ENCODE results near the gene TSC22D4. TPM values are rescaled to one million over a fixed set of nuclear protein-coding genes. Genes with fewer than 3 reads are reported as not detected.
A peak's percentile ranks its signal among the peaks of the same experiment; 100 is the strongest.

The TSC22D4 gene
- total and polyA plus RNA-seq, 5 experiments from 2014 or later = 30.3 to 129 (median 35.9) TPM

GRCh38 chr7:100428967-100429636 is 49.9 kb downstream of the TSC22D4 start:
- H3K9me3 Mint-ChIP-seq = peaks cover 0 to 5% (median 0%) of the 10 kb centered on the region in 9 donors
- peak overlapping the region; percentile 99 to 100 (median 100) for H3K27ac Mint-ChIP-seq
- ATAC-seq = peak; percentile 52 to 58
- H3K4me3 Mint-ChIP-seq = peak overlapping the region; percentile 89 to 100 (median 99)
- H3K4me1 Mint-ChIP-seq = peaks cover 28 to 58% (median 52%) of the 10 kb centered on the region in 4 donors
- H3K27me3 Mint-ChIP-seq = peaks cover 0 to 11% (median 0%) of the 10 kb centered on the region in 5 donors
- POLR2A ChIA-PET = interaction anchor here (0.6 to 4.2 kb wide), 60 partner anchors 8 to 1022 kb away, joined by 3 to 72 read pairs (median 5); partner anchors contain the start of genes AGFG2, AP4M1, BUD31 and CNPY4
- peak; percentile 99 to 100 (median 100) for DNase-seq
- peaks cover 0 to 33% (median 7%) of the 10 kb centered on the region in 3 donors for H3K36me3 Mint-ChIP-seq

- peaks cover 26 to 51% (median 46%) of the 10 kb centered on the region in 4 donors for H3K4me1 Mint-ChIP-seq
- peaks cover 0 to 26% (median 7%) of the 10 kb centered on the region in 3 donors for H3K36me3 Mint-ChIP-seq
- POLR2A ChIA-PET = interaction anchor here (0.5 to 4.2 kb wide), 60 partner anchors 9 to 1998 kb away, joined by 3 to 72 read pairs (median 5); partner anchors contain the start of genes AP4M1, BUD31, CNPY4 and FBXO24
- peak within 1 kb of the TSS; percentile 99 to 100 (median 100) for H3K27ac Mint-ChIP-seq
- DNase-seq (peak; percentile 93 to 99 (median 96)), ATAC-seq (peak; percentile 61 to 64)
- peaks cover 0 to 11% (median 0%) of the 10 kb centered on the region in 5 donors for H3K27me3 Mint-ChIP-seq
- peak within 1 kb of the TSS; percentile 89 to 100 (median 99) for H3K4me3 Mint-ChIP-seq
- peaks cover 0 to 5% (median 0%) of the 10 kb centered on the region in 9 donors for H3K9me3 Mint-ChIP-seq
Observed at GRCh38 chr7:100428199-100428966, 50.6 kb downstream of the TSC22D4 start, which contains the start of gene ZCWPW1. Gene ZCWPW1 (minus strand): TSS chr7:100428703. CDS start chr7:100420649, 8,054 bp downstream.

DNA sequence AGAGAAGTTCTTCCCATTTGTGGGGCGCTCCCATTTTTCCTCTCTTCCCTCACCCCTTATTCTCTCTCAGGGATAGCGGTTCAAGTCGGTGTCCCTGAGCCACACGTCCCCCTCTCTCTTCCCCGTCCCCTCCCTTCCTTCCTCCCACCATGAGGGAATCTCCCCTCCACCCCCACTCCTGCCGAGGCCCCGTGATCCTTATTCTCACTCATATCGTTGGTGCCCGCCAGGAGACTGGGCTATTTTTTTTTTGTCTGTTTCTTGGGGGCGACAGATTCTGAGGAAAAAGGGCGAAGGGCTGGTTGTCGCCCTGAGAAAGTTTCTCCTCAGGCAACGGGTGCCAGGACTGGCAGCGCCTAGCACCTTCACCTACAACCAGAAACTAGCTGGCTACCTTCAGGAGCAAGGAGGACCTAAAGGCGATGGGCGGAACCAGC is 51.2 kb downstream of the TSC22D4 start:
- ATAC-seq (no peak), DNase-seq (peak in 1 of 10 donors; percentile 68)
- Mint-ChIP-seq H3K36me3 (peaks cover 0 to 19% (median 7%) of the 10 kb centered on the region in 3 donors), H3K4me1 (peaks cover 24 to 46% (median 42%) of the 10 kb centered on the region in 4 donors), H3K9me3 (peaks cover 0 to 5% (median 0%) of the 10 kb centered on the region in 9 donors), H3K27me3 (peaks cover 0 to 11% (median 0%) of the 10 kb centered on the region in 5 donors), H3K27ac (peak overlapping the region; percentile 99 to 100 (median 100)), H3K4me3 (peak overlapping the region; percentile 89 to 100 (median 99))
- POLR2A ChIA-PET = interaction anchor here (0.5 to 4.2 kb wide), 32 partner anchors 8 to 1998 kb away, joined by 3 to 72 read pairs (median 6); partner anchors contain the start of genes AP4M1, CNPY4, FBXO24 and LAMTOR4

- ATAC-seq (no peak), DNase-seq (no peak)
- Mint-ChIP-seq H3K27me3 (peaks cover 0 to 11% (median 0%) of the 10 kb centered on the region in 5 donors), H3K9me3 (peaks cover 0 to 5% (median 0%) of the 10 kb centered on the region in 9 donors), H3K27ac (peak overlapping the region in 1 of 10 donors; percentile 44), H3K4me1 (peaks cover 20 to 34% (median 29%) of the 10 kb centered on the region in 4 donors), H3K36me3 (peaks cover 0 to 10% (median 7%) of the 10 kb centered on the region in 3 donors), H3K4me3 (no peak overlapping the region)
- POLR2A ChIA-PET = interaction anchor here (0.6 to 3.9 kb wide), 2 partner anchors 28 to 1278 kb away, joined by 3 to 17 read pairs; no protein-coding TSS in a partner anchor
Observed at GRCh38 chr7:100426516-100426915, 52.5 kb downstream of the TSC22D4 start.

- no peak for DNase-seq
- POLR2A ChIA-PET = no interaction called here
- ATAC-seq = no peak
- peaks cover 0 to 11% (median 0%) of the 10 kb centered on the region in 5 donors for H3K27me3 Mint-ChIP-seq
- H3K4me1 Mint-ChIP-seq = peaks cover 13 to 22% (median 19%) of the 10 kb centered on the region in 4 donors
- H3K36me3 Mint-ChIP-seq = peaks cover 0 to 9% (median 7%) of the 10 kb centered on the region in 3 donors
- peaks cover 0 to 5% (median 0%) of the 10 kb centered on the region in 9 donors for H3K9me3 Mint-ChIP-seq
- H3K4me3 Mint-ChIP-seq = no peak overlapping the region
- H3K27ac Mint-ChIP-seq = peak overlapping the region in 5 of 10 donors; percentile 16 to 63 (median 40)
Observed at GRCh38 chr7:100425347-100425746, 53.7 kb downstream of the TSC22D4 start.

GRCh38 chr7:100423315-100423714 is 55.7 kb downstream of the TSC22D4 start:
- DNase-seq (no peak), ATAC-seq (no peak)
- POLR2A ChIA-PET = interaction anchor here (1.2 kb wide), 1 partner anchor 16 kb away, joined by 4 read pairs; no protein-coding TSS in a partner anchor
- Mint-ChIP-seq H3K4me1 (peaks cover 2 to 12% (median 9%) of the 10 kb centered on the region in 4 donors), H3K27me3 (peaks cover 0 to under 1% (median 0%) of the 10 kb centered on the region in 5 donors), H3K27ac (no peak overlapping the region), H3K9me3 (no peaks in the 10 kb centered on the region), H3K4me3 (no peak overlapping the region), H3K36me3 (peaks cover 0 to 3% (median 0%) of the 10 kb centered on the region in 3 donors)

DNA sequence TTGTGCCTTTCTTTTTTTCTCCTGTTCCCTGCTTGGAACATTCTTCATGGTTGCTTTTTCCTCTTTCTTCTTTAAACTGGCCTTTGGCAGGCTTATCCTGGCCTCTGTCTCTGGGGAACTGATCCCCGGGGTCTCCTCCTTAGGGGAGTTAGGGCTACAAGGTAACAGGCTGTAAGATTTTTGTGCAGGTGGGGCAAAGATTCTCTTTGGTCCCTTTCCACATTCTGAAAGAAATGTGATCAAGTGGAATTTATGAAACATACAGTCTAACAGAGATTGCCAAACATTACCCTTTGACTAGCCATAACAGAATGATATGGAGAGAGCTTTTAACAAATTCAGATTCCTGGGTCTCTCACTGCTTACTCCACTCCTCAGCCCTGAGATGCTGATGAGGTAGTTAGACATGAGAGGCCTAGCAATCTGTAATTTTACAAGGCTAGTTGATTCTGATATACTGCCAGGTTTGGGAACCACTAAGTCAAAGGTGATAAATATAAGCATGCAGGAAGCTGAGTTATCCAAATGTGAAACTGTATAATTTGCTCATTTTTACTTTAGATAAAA is 59.3 kb downstream of the TSC22D4 start:
- DNase-seq (no peak), ATAC-seq (no peak)
- Mint-ChIP-seq H3K27ac (peak overlapping the region in 3 of 10 donors; percentile 43 to 69 (median 56)), H3K4me1 (peaks cover 0 to 5% (median under 1%) of the 10 kb centered on the region in 4 donors), H3K36me3 (peaks cover 0 to 12% (median 4%) of the 10 kb centered on the region in 3 donors), H3K27me3 (no peaks in the 10 kb centered on the region), H3K4me3 (no peak overlapping the region), H3K9me3 (no peaks in the 10 kb centered on the region)
- POLR2A ChIA-PET = interaction anchor here (2.3 kb wide), 1 partner anchor 9 kb away, joined by 8 read pairs; the partner anchor contains the start of gene ZCWPW1

DNA sequence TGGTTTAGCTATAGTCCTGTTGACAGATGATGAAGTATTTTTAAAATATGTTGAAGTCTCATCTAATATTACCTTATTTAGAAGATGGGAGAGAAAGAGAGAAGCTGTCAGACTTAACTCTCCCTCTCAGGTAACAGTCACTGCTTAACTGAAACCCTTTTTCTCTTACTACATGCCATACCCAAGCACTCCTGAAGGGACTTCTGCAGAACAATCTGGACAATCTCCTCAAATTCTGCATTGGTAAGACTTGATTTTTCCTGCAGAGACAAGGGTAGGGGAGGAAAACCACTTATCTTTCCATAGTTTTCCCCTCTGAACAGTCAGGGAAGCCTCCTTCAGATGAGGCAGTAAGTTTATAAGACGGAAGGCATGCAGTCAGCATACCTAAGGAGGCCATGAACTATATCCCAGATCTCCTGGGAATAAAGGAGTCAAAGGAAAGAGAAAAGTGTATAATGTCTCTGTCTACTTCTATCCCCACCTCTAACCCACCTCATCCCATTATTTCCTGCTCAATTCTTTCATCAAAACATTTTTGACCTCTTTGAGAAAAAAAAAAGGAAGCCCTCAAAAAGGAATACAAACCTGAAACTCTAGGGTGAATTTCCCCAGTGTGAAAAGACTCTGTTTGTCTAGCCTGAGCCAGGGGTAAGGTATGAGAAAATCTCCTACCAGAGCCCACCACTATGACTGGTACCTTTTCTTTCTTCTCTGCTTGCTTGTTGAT is 59.9 kb downstream of the TSC22D4 start:
- no peak for ATAC-seq
- Mint-ChIP-seq H3K36me3 (peaks cover 0 to 10% (median 4%) of the 10 kb centered on the region in 3 donors), H3K27ac (peak overlapping the region in 1 of 10 donors; percentile 43), H3K4me3 (no peak overlapping the region), H3K27me3 (no peaks in the 10 kb centered on the region), H3K4me1 (peaks cover 0 to 5% (median under 1%) of the 10 kb centered on the region in 4 donors), H3K9me3 (no peaks in the 10 kb centered on the region)
- POLR2A ChIA-PET = interaction anchor here (2.3 kb wide), 1 partner anchor 9 kb away, joined by 8 read pairs; the partner anchor contains the start of gene ZCWPW1
- DNase-seq = no peak

Other genes with a start within 250 kb of the TSC22D4 start
- not detected for gene SPDYE3, start 171.5 kb downstream of the TSC22D4 start, total RNA-seq
- gene SPDYE3, start 171.5 kb downstream of the TSC22D4 start, polyA plus RNA-seq = 10 to 100 TPM in 1 of 3 donors, 1 to 10 TPM in 2; 4.8 to 10.9 (median 7.7) TPM
- 100 to 1,000 TPM; 129 to 130 TPM for gene PILRB, start 121.1 kb downstream of the TSC22D4 start, total RNA-seq
- gene PILRB, start 121.1 kb downstream of the TSC22D4 start, polyA plus RNA-seq = 10 to 100 TPM in 1 of 3 donors, 1 to 10 TPM in 2; 2.5 to 14.6 (median 3.3) TPM
- gene PILRA, start 105.7 kb downstream of the TSC22D4 start, total RNA-seq = 10 to 100 TPM in 1 of 2 experiments, 1 to 10 TPM in 1; 8.6 to 10.6 TPM
- gene PILRA, start 105.7 kb downstream of the TSC22D4 start, polyA plus RNA-seq = under 1 TPM; 0.35 to 0.63 (median 0.60) TPM
- 10 to 100 TPM; 15.6 to 18.4 TPM for gene ZCWPW1, start 50.5 kb downstream of the TSC22D4 start, total RNA-seq
- 1 to 10 TPM; 3.1 to 9.3 (median 5.5) TPM for gene ZCWPW1, start 50.5 kb downstream of the TSC22D4 start, polyA plus RNA-seq
- 10 to 100 TPM; 64.8 to 66.8 TPM for gene MEPCE, start 49.4 kb downstream of the TSC22D4 start, total RNA-seq
- 10 to 100 TPM in 2 of 3 donors, 1 to 10 TPM in 1; 9.7 to 15.8 (median 11.3) TPM for gene MEPCE, start 49.4 kb downstream of the TSC22D4 start, polyA plus RNA-seq
- 10 to 100 TPM; 63.8 to 73.0 TPM for gene PPP1R35, start 42.7 kb downstream of the TSC22D4 start, total RNA-seq
- 10 to 100 TPM; 20.7 to 40.6 (median 27.0) TPM for gene PPP1R35, start 42.7 kb downstream of the TSC22D4 start, polyA plus RNA-seq
- 1 to 10 TPM; 4.0 to 4.5 TPM for gene SPACDR, start 15.0 kb downstream of the TSC22D4 start, total RNA-seq
- under 1 TPM in 2 of 3 donors, not detected in 1; 0.28 to 0.56 TPM for gene SPACDR, start 15.0 kb downstream of the TSC22D4 start, polyA plus RNA-seq
- under 1 TPM in 1 of 2 experiments, not detected in 1; 0.44 TPM for gene NYAP1, start 4.7 kb upstream of the TSC22D4 start, total RNA-seq
- gene NYAP1, start 4.7 kb upstream of the TSC22D4 start, polyA plus RNA-seq = not detected
- 10 to 100 TPM; 19.0 to 22.0 TPM for gene AGFG2, start 60.0 kb upstream of the TSC22D4 start, total RNA-seq
- gene AGFG2, start 60.0 kb upstream of the TSC22D4 start, polyA plus RNA-seq = 10 to 100 TPM in 2 of 3 donors, 1 to 10 TPM in 1; 5.8 to 13.6 (median 11.5) TPM
- gene SAP25, start 94.7 kb upstream of the TSC22D4 start, total RNA-seq = 100 to 1,000 TPM; 102 to 118 TPM
- under 1 TPM in 1 of 3 donors, not detected in 2; 0.42 TPM for gene SAP25, start 94.7 kb upstream of the TSC22D4 start, polyA plus RNA-seq
- 100 to 1,000 TPM; 447 to 454 TPM for gene LRCH4, start 106.9 kb upstream of the TSC22D4 start, total RNA-seq
- gene LRCH4, start 106.9 kb upstream of the TSC22D4 start, polyA plus RNA-seq = 100 to 1,000 TPM; 131 to 180 (median 153) TPM
- 1 to 10 TPM; 2.5 to 3.6 TPM for gene FBXO24, start 107.1 kb upstream of the TSC22D4 start, total RNA-seq
- gene FBXO24, start 107.1 kb upstream of the TSC22D4 start, polyA plus RNA-seq = under 1 TPM; 0.60 to 0.95 (median 0.61) TPM
- gene PCOLCE, start 123.1 kb upstream of the TSC22D4 start, total RNA-seq = 10 to 100 TPM in 1 of 2 experiments, 1 to 10 TPM in 1; 8.3 to 12.5 TPM
- gene PCOLCE, start 123.1 kb upstream of the TSC22D4 start, polyA plus RNA-seq = 1 to 10 TPM in 1 of 3 donors, under 1 TPM in 2; 0.25 to 1.3 (median 0.64) TPM
- gene MOSPD3, start 133.3 kb upstream of the TSC22D4 start, total RNA-seq = 10 to 100 TPM; 13.0 to 16.4 TPM
- gene MOSPD3, start 133.3 kb upstream of the TSC22D4 start, polyA plus RNA-seq = 10 to 100 TPM; 16.0 to 21.0 (median 20.0) TPM
- 1 to 10 TPM; 2.6 to 5.9 TPM for gene TFR2, start 162.3 kb upstream of the TSC22D4 start, total RNA-seq
- gene TFR2, start 162.3 kb upstream of the TSC22D4 start, polyA plus RNA-seq = 1 to 10 TPM in 1 of 3 donors, under 1 TPM in 2; 0.51 to 1.3 (median 0.79) TPM
- not detected for gene ACTL6B, start 177.2 kb upstream of the TSC22D4 start, total RNA-seq
- not detected for gene ACTL6B, start 177.2 kb upstream of the TSC22D4 start, polyA plus RNA-seq
- 100 to 1,000 TPM; 117 to 118 TPM for gene GNB2, start 194.5 kb upstream of the TSC22D4 start, total RNA-seq
- gene GNB2, start 194.5 kb upstream of the TSC22D4 start, polyA plus RNA-seq = 10 to 100 TPM; 34.8 to 42.4 (median 42.1) TPM
- 100 to 1,000 TPM; 118 to 122 TPM for gene GIGYF1, start 215.0 kb upstream of the TSC22D4 start, total RNA-seq
- gene GIGYF1, start 215.0 kb upstream of the TSC22D4 start, polyA plus RNA-seq = 1 to 10 TPM in 2 of 3 donors, under 1 TPM in 1; 0.83 to 3.0 (median 1.0) TPM
- gene POP7, start 226.9 kb upstream of the TSC22D4 start, total RNA-seq = 10 to 100 TPM; 16.9 to 17.5 TPM
- gene POP7, start 226.9 kb upstream of the TSC22D4 start, polyA plus RNA-seq = 10 to 100 TPM; 32.6 to 41.7 (median 33.0) TPM
- not detected for gene EPO, start 241.3 kb upstream of the TSC22D4 start, total RNA-seq
- gene EPO, start 241.3 kb upstream of the TSC22D4 start, polyA plus RNA-seq = not detected

Data from naive thymus-derived CD8-positive, alpha-beta T cell (primary cell).